Measurements from ENCODE around the gene TP53I3.

DNA sequence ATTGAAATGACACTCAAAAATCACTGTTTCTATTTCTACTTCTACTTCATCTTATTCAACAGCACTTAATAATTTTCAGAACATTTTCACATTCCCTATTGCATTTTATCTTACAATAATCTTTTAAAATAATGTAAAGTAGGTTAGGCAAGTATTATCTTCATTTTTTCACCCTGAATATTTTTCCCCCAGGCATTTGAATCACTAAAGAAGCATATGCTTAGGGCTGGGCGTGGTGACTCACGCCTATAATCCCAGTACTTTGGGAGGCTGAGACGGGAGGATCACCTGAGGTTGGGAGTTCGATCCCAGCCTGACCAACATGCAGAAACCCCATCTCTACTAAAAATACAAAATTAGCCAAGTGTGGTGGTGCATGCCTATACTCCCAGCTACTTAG lies 44.1 kb downstream of the TP53I3 start:
- TF ChIP-seq HDGF (IDR thresholded peaks at IDR 0.05; ENCODE audit: borderline replicate concordance) (no peak), SUZ12 (IDR thresholded peaks at IDR 0.05) (no peak), PKNOX1 (IDR thresholded peaks at IDR 0.05) (no peak), TARDBP (IDR thresholded peaks at IDR 0.05) (no peak)

Data from HEK293T (cell line).